Brain microvascular endothelial cell (primary cell): ENCODE measurements around the gene SLC26A9.

Source experiments
- DNase-seq: peaks from one replicate; pipeline ENCODE4 v3.0.0-alpha.2; 2020
- H3K27ac ChIP-seq: fragments of 250-450 bp; sonication (Bioruptor Pico); 2 replicates; pipeline ENCODE4 v1.5.1; 2020; ENCODE audit warnings: mild to moderate bottlenecking, moderate library complexity
- H3K27me3 ChIP-seq: fragments of 250-450 bp; sonication (Bioruptor Pico); replicated peaks from 2 replicates; pipeline ENCODE4 v1.5.1; 2020; ENCODE audit warnings: mild to moderate bottlenecking
- H3K36me3 ChIP-seq: fragments of 250-450 bp; sonication (Bioruptor Pico); replicated peaks from 2 replicates; pipeline ENCODE4 v1.5.1; 2020; ENCODE audit warnings: mild to moderate bottlenecking
- H3K4me3 ChIP-seq: 2 replicates; pipeline ENCODE4 v1.5.1; 2011; ENCODE audit warnings: low read depth, mild to moderate bottlenecking, control low read depth, low read length, moderate library complexity
- in situ Hi-C: cut with HindIII; loops from 2 replicates; pipeline ENCODE4 v1.10.0; 2017; ENCODE audit warnings: low sequenced_read_pairs, low pct_ligation_motif_present
- TF ChIP-seq, protein P1 (sequence below): IDR thresholded peaks from 2 replicates; pipeline ENCODE4 v1.5.1; 2011; ENCODE audit warnings: low read depth, mild to moderate bottlenecking, moderate library complexity, low read length, control low read depth, inconsistent platforms; ENCODE audit errors: missing control alignments

SLC26A9 gene

DNA sequence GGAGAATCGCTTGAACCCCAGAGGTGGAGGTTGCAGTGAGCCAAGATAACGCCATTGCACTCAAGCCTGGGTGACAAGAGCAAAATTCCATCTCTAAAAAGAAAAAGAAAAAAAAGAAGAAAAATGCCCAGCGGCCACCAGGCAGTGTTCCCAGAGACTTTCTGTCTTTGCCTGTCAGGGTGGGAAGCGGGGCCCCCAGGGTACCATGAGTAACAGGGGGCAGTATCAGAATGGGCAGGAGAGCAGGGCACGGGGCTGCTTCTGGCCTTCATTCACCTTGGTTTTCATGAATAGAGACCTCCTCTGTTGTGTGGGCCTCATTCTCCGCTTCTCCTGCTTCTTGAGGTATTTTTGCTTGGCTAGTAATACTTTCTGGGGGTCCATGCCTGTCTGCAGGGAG lies 20.4 kb downstream of the SLC26A9 start:
- no peak overlapping the region for H3K27ac ChIP-seq
- in situ Hi-C loops, result loop anchor here (25.0 kb wide), 1 partner anchor 189 kb away; the partner anchor contains the start of gene AVPR1B
- H3K27me3 ChIP-seq, result no peaks in the 10 kb centered on the region
- DNase-seq, result no peak
- H3K36me3 ChIP-seq, result no peaks in the 10 kb centered on the region
- no peak overlapping the region for H3K4me3 ChIP-seq
- TF ChIP-seq, protein P1, sequence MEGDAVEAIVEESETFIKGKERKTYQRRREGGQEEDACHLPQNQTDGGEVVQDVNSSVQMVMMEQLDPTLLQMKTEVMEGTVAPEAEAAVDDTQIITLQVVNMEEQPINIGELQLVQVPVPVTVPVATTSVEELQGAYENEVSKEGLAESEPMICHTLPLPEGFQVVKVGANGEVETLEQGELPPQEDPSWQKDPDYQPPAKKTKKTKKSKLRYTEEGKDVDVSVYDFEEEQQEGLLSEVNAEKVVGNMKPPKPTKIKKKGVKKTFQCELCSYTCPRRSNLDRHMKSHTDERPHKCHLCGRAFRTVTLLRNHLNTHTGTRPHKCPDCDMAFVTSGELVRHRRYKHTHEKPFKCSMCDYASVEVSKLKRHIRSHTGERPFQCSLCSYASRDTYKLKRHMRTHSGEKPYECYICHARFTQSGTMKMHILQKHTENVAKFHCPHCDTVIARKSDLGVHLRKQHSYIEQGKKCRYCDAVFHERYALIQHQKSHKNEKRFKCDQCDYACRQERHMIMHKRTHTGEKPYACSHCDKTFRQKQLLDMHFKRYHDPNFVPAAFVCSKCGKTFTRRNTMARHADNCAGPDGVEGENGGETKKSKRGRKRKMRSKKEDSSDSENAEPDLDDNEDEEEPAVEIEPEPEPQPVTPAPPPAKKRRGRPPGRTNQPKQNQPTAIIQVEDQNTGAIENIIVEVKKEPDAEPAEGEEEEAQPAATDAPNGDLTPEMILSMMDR, result no peak

DNA sequence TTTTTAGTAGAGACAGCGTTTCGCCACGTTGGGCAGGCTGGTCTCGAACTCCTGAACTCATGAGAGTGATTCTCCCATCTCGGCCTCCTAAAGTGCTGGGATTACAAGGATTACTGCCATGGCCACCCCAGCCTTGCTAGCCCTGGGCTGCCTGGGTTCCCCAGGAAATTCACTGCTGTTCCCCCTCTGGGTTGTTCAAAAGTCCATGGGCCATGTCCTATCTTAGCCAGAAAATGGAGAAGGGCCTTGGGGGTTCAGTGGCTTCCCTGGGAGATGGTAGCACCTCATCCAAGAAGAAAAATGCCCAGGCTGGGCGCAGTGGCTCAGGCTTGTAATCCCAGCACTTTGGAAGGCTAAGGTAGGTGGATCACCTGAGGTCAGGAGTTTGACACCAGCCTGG lies 20.9 kb downstream of the SLC26A9 start:
- TF ChIP-seq, protein P1, result no peak
- DNase-seq, result no peak
- H3K36me3 ChIP-seq, result no peaks in the 10 kb centered on the region
- in situ Hi-C loops, result loop anchor here (25.0 kb wide), 1 partner anchor 190 kb away; the partner anchor contains the start of gene AVPR1B
- no peaks in the 10 kb centered on the region for H3K27me3 ChIP-seq
- H3K4me3 ChIP-seq, result no peak overlapping the region
- H3K27ac ChIP-seq, result no peak overlapping the region

DNA sequence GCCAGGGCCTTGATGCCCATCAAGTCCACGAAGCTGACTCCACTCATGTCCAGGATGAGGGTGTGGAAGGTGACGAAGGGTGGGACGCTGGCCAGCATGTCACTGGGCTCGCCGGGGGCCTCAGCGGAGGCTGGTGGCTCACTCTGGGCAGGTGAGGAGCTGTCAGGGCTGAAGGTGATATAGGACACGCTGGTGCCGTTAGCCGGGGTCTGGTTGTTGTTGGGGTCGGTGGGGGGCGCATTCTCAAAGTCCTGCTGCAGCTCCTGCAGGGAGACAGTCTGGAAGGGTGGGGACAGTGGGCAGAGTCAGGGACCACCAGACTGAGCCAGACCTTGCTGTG lies 21.7 kb downstream of the SLC26A9 start:
- H3K4me3 ChIP-seq, result no peak overlapping the region
- DNase-seq, result no peak
- TF ChIP-seq, protein P1, result no peak
- no peak overlapping the region for H3K27ac ChIP-seq
- H3K36me3 ChIP-seq, result no peaks in the 10 kb centered on the region
- in situ Hi-C loops, result loop anchor here (25.0 kb wide), 1 partner anchor 191 kb away; the partner anchor contains the start of gene AVPR1B
- no peaks in the 10 kb centered on the region for H3K27me3 ChIP-seq

DNA sequence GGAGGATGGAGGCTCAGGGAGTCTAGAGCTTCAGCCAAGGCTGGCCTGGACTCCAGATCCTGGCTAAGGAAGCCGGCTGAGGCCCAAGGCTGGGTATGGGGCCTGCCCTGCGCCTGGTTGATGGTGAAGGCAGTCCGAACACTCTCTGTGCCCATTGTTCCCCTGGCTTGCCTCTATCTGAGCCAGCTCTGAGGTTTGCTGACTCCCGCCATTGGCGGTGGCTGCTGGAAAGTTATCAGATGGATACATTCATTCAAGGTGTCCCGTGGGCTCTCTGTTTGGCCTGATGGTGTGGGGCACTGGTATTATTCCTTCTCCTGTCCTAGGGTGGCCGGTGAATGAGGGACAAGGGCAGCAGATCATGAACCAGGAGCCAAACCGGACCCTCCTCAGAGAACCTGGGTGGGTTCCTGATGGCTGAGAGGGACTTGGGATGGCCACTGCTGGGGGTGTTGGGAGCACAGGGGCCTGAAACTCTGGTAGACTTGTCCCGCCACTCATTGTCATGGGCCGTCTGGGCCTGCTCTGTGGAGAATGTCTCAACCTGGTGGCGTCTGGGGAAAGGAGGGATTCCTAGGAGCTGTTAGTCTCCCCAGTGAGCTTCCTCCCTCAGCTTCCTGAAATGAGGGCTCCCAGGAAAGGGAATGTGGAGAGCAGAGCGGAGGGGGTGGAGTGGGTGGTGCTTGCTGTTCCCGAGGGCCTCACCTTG lies 22.2 kb downstream of the SLC26A9 start:
- Histone ChIP-seq H3K27me3 (no peaks in the 10 kb centered on the region), H3K27ac (no peak overlapping the region), H3K36me3 (no peaks in the 10 kb centered on the region), H3K4me3 (no peak overlapping the region)
- TF ChIP-seq, protein P1, result no peak
- in situ Hi-C loops, result loop anchor here (25.0 kb wide), 1 partner anchor 191 kb away; the partner anchor contains the start of gene AVPR1B
- no peak for DNase-seq

DNA sequence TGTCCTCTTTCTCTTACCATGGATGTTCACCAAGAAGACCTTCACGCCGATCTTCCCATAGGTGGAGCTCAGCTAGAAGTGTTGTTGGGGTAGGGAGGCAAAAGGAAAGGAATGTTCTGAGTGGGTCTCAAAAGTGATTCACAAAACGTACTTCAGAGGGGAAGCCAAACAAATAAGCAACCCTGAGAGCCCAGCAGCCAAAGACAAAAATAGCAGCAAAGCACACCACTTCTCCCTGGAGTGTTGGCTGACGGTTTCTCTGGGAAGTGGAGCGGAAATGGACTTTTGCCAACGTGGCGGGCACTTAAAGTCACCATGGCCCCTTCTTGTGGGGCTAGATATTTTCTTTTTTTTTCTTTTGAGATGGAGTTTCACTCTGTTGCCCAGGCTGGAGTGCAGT lies 23.1 kb downstream of the SLC26A9 start:
- Histone ChIP-seq H3K36me3 (no peaks in the 10 kb centered on the region), H3K4me3 (no peak overlapping the region), H3K27me3 (no peaks in the 10 kb centered on the region), H3K27ac (no peak overlapping the region)
- in situ Hi-C loops, result loop anchor here (25.0 kb wide), 1 partner anchor 192 kb away; the partner anchor contains the start of gene AVPR1B
- DNase-seq, result peak; percentile 24
- TF ChIP-seq, protein P1, result no peak
